GM18526 (cell line): Measurements from ENCODE around the gene OR13C9.

ENCODE experiments used
- POLR2A ChIP-seq: IDR thresholded peaks from 3 replicates; pipeline ENCODE4 v1.6.1; 2011; ENCODE audit not compliant: insufficient read length; ENCODE audit errors: extremely low read depth

OR13C9 gene

GRCh38 chr9:104575456-104575855 is 42.5 kb downstream of the OR13C9 start:
- no peak for TF ChIP-seq POLR2A

- TF ChIP-seq POLR2A: no peak
Measured at GRCh38 chr9:104572612-104573011, 45.4 kb downstream of the OR13C9 start.

GRCh38 chr9:104568868-104569267 is 49.1 kb downstream of the OR13C9 start, which contains the start of gene OR13C8:
Gene OR13C8 (plus strand): TSS chr9:104569168. CDS start chr9:104569168, 0 bp downstream.
- TF ChIP-seq POLR2A: no peak
